ENCODE results near the gene NFE2. TPM values are rescaled to one million over a fixed set of nuclear protein-coding genes. Genes with fewer than 3 reads are reported as not detected.

NFE2 gene
- total and polyA plus RNA-seq, 2 donors (not counting 3 experiments of a cell fraction or from before 2014, with no cell fraction given) = not detected

- Histone ChIP-seq H3K4me2 (ENCODE audit: insufficient read depth, low read length) (no peak overlapping the region), H3K27me3 (ENCODE audit: control insufficient read depth in 2 of 2, insufficient read depth in 2 of 2, low read length in 2 of 2) (no peaks in the 10 kb centered on the region), H3K9me1 (replicated peaks; ENCODE audit: control insufficient read depth, extremely low read depth, insufficient read depth, low read length) (no peaks in the 10 kb centered on the region), H3K9ac (replicated peaks; ENCODE audit: extremely low read depth, insufficient read depth, low read length) (no peak overlapping the region), H3K9me3 (replicated peaks; ENCODE audit: control insufficient read depth, insufficient read depth, low read length) (no peaks in the 10 kb centered on the region), H3K4me1 (ENCODE audit: control insufficient read depth, extremely low read depth, insufficient read depth, low read length) (peaks cover 22% of the 10 kb centered on the region), H4K20me1 (replicated peaks; ENCODE audit: control insufficient read depth, extremely low read depth, insufficient read depth, low read length) (no peaks in the 10 kb centered on the region), H3K79me2 (ENCODE audit: control insufficient read depth, insufficient read depth, low read length) (peaks cover 72% of the 10 kb centered on the region), H3K36me3 (ENCODE audit: control insufficient read depth in 2 of 2, extremely low read depth in 1 of 2, insufficient read depth in 2 of 2, low read length in 2 of 2) (peaks cover 0 to 6% of the 10 kb centered on the region in 2 experiments), H3K4me3 (replicated peaks in 1 of 3; ENCODE audit: insufficient read depth in 1 of 3, low read depth in 1 of 3, low read length in 3 of 3) (no peak overlapping the region), H3K27ac (ENCODE audit: insufficient read depth, low read depth, low read length) (no peak overlapping the region), H2AFZ (ENCODE audit: low read depth, low read length) (no peak overlapping the region)
- intact Hi-C loops (cut with micrococcal nuclease) (no loop called here), dilution Hi-C loops (cut with MboI; ENCODE audit: extremely low pct_ligation_motif_present, low sequenced_read_pairs) (no loop called here)
- TF ChIP-seq EZH2 (IDR thresholded peaks at IDR 0.05; ENCODE audit: borderline replicate concordance, low read depth, low read length, severe bottlenecking) = no peak
- TF ChIP-seq POLR2A (IDR thresholded peaks at IDR 0.05; ENCODE audit: low read depth, low read length) = peak; percentile 51
- TF ChIP-seq CTCF (IDR thresholded peaks at IDR 0.05; ENCODE audit: extremely low read depth in 1 of 2, insufficient read depth in 1 of 2, low read depth in 1 of 2, low read length in 2 of 2) = no peak
- POLR2A ChIA-PET = no interaction called here
- CTCF ChIA-PET = interaction anchor here (0.8 to 1.4 kb wide), 2 partner anchors 17 to 24 kb away, joined by 3 to 16 read pairs; no protein-coding TSS in a partner anchor
- BruUV-seq (replicated peaks) = no TSS peak
- DNase-seq (ENCODE audit: low read depth, low spot score) (peak; percentile 38), FAIRE-seq (no peak)
These were observed 24.4 kb downstream of the NFE2 start for GRCh38 chr12:54276368-54276767.

DNA sequence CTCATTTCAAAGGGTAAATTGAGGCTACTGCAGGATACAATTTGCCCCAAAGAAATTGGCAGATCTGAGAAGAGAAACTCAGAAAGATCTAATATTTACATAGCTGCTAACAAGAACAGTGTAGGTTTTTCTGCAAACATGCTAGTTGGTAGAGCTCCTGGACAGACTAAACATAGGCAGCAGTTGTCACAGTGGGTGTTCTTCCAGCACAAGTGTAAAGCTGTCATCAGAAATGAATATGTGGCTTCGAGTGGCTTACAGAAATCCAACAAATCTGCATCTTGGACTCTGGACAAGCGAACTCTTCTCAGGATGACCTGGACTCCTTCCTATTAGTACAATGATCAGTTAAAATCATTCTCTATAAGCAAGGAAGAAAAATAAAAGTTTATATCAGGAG is 26.8 kb downstream of the NFE2 start:
- ChIA-PET CTCF (interaction anchor here (0.9 kb wide), 1 partner anchor 22 kb away, joined by 3 read pairs; no protein-coding TSS in a partner anchor), POLR2A (no interaction called here)
- Histone ChIP-seq H3K79me2 (ENCODE audit: control insufficient read depth, insufficient read depth, low read length) (peaks cover 60% of the 10 kb centered on the region), H3K9me1 (replicated peaks; ENCODE audit: control insufficient read depth, extremely low read depth, insufficient read depth, low read length) (no peaks in the 10 kb centered on the region), H3K36me3 (ENCODE audit: control insufficient read depth in 2 of 2, extremely low read depth in 1 of 2, insufficient read depth in 2 of 2, low read length in 2 of 2) (peaks cover 0 to 6% of the 10 kb centered on the region in 2 experiments), H3K27me3 (ENCODE audit: control insufficient read depth in 2 of 2, insufficient read depth in 2 of 2, low read length in 2 of 2) (no peaks in the 10 kb centered on the region), H3K9ac (replicated peaks; ENCODE audit: extremely low read depth, insufficient read depth, low read length) (no peak overlapping the region), H3K4me3 (replicated peaks in 1 of 3; ENCODE audit: insufficient read depth in 1 of 3, low read depth in 1 of 3, low read length in 3 of 3) (no peak overlapping the region), H3K4me2 (ENCODE audit: insufficient read depth, low read length) (no peak overlapping the region), H3K27ac (ENCODE audit: insufficient read depth, low read depth, low read length) (no peak overlapping the region), H4K20me1 (replicated peaks; ENCODE audit: control insufficient read depth, extremely low read depth, insufficient read depth, low read length) (no peaks in the 10 kb centered on the region), H2AFZ (ENCODE audit: low read depth, low read length) (no peak overlapping the region), H3K9me3 (replicated peaks; ENCODE audit: control insufficient read depth, insufficient read depth, low read length) (no peaks in the 10 kb centered on the region), H3K4me1 (ENCODE audit: control insufficient read depth, extremely low read depth, insufficient read depth, low read length) (peaks cover 22% of the 10 kb centered on the region)
- dilution Hi-C loops (cut with MboI; ENCODE audit: extremely low pct_ligation_motif_present, low sequenced_read_pairs) = no loop called here
- intact Hi-C loops (cut with micrococcal nuclease) = no loop called here
- no TSS peak for BruUV-seq (replicated peaks)
- TF ChIP-seq POLR2A (IDR thresholded peaks at IDR 0.05; ENCODE audit: low read depth, low read length) (no peak), POLR2AphosphoS5 (IDR thresholded peaks at IDR 0.05; ENCODE audit: insufficient read depth, low read depth, low read length) (no peak), CTCF (IDR thresholded peaks at IDR 0.05; ENCODE audit: extremely low read depth in 1 of 2, insufficient read depth in 1 of 2, low read depth in 1 of 2, low read length in 2 of 2) (no peak), FOS (IDR thresholded peaks at IDR 0.05; ENCODE audit: borderline replicate concordance, insufficient read depth, low read length) (no peak), JUN (IDR thresholded peaks at IDR 0.05; ENCODE audit: borderline replicate concordance, insufficient read depth, insufficient read length, low read depth) (no peak)
- FAIRE-seq = no peak
- no peak for DNase-seq (ENCODE audit: low read depth, low spot score)
